K562 (cell line): ENCODE data around the gene NET1. TPM values are rescaled to one million over a fixed set of nuclear protein-coding genes. Genes with fewer than 3 reads are reported as not detected.

ENCODE experiments used
- ADNP ChIP-seq: fragments of 200-800 bp; sonication (Bioruptor generic); IDR thresholded peaks from 2 replicates; pipeline ENCODE4 v1.6.1; 2016; ENCODE audit warnings: missing genetic modification characterization, missing compliant biosample characterization
- ATF1 ChIP-seq, 2 experiments: fragments of 450-650 bp in 1 of 2; IDR thresholded peaks; 2 replicates each; pipeline ENCODE4 v1.6.1; 2016; ENCODE audit warnings: missing compliant biosample characterization in 1 of 2, missing genetic modification characterization in 1 of 2
- CBFA2T3 ChIP-seq: fragments of 450-650 bp; IDR thresholded peaks from 2 replicates; pipeline ENCODE4 v1.6.1; 2017
- DIDO1 ChIP-seq: fragments of 450-650 bp; IDR thresholded peaks from 2 replicates; pipeline ENCODE4 v1.6.1; 2016; ENCODE audit warnings: low read depth, missing biosample characterization, missing genetic modification characterization
- E2F1 ChIP-seq: sonication (generic); formaldehyde crosslinking; IDR thresholded peaks from 2 replicates; pipeline ENCODE4 v1.8.1; 2023; ENCODE audit warnings: mild to moderate bottlenecking, missing genetic modification reagents, moderate library complexity
- E2F5 ChIP-seq: sonication (generic); formaldehyde crosslinking; IDR thresholded peaks from 2 replicates; pipeline ENCODE4 v1.8.0; 2022; ENCODE audit warnings: mild to moderate bottlenecking, missing genetic modification reagents
- FIP1L1 ChIP-seq: fragments of 200-400 bp; formaldehyde crosslinking; IDR thresholded peaks from 2 replicates; pipeline ENCODE4 v1.6.1; 2018; ENCODE audit warnings: mild to moderate bottlenecking, low read depth, low read length; ENCODE audit not compliant: poor library complexity, severe bottlenecking
- FOXK2 ChIP-seq, 2 experiments: fragments of 450-650 bp; IDR thresholded peaks in 1 of 2; conservative IDR thresholded peaks in 1 of 2; 2 replicates each; pipeline ENCODE4 v1.6.1; 2016; ENCODE audit warnings: low read depth in 2 of 2, mild to moderate bottlenecking in 1 of 2
- GATAD2B ChIP-seq: fragments of 450-650 bp; IDR thresholded peaks from 2 replicates; pipeline ENCODE4 v1.6.1; 2017; ENCODE audit warnings: mild to moderate bottlenecking, borderline replicate concordance
- GTF2B ChIP-seq: IDR thresholded peaks from 2 replicates; pipeline ENCODE4 v1.6.1; 2011; ENCODE audit not compliant: insufficient read length; ENCODE audit errors: extremely low read depth
- LARP7 ChIP-seq: fragments of 450-650 bp; IDR thresholded peaks from 2 replicates; pipeline ENCODE4 v1.6.1; 2016
- NR3C1 ChIP-seq: sonication (generic); formaldehyde crosslinking; IDR thresholded peaks from 2 replicates; pipeline ENCODE4 v1.8.1; 2022; ENCODE audit warnings: missing genetic modification reagents
- PML ChIP-seq: IDR thresholded peaks from 2 replicates; pipeline ENCODE4 v1.6.1; 2012; ENCODE audit warnings: low read length, inconsistent platforms
- PTRF ChIP-seq: fragments of 450-650 bp; IDR thresholded peaks from 2 replicates; pipeline ENCODE4 v1.6.1; 2016; ENCODE audit warnings: mild to moderate bottlenecking, missing genetic modification characterization, missing compliant biosample characterization
- RBM25 ChIP-seq: fragments of 200-400 bp; formaldehyde crosslinking; IDR thresholded peaks from 2 replicates; pipeline ENCODE4 v1.6.1; 2018; ENCODE audit warnings: low read length, low read depth, moderate library complexity; ENCODE audit not compliant: severe bottlenecking
- SFPQ ChIP-seq: fragments of 200-400 bp; formaldehyde crosslinking; IDR thresholded peaks from 2 replicates; pipeline ENCODE4 v1.6.1; 2017; ENCODE audit warnings: mild to moderate bottlenecking, low read depth, low read length, moderate library complexity
- SP1 ChIP-seq: sonication (generic); formaldehyde crosslinking; IDR thresholded peaks from 2 replicates; pipeline ENCODE4 v1.8.1; 2022; ENCODE audit warnings: mild to moderate bottlenecking, missing genetic modification reagents
- TCF7L2 ChIP-seq: fragments of 150-350 bp; IDR thresholded peaks from 2 replicates; pipeline ENCODE4 v1.6.1; 2016; ENCODE audit warnings: low read depth, mild to moderate bottlenecking, low read length, moderate library complexity
- ZBTB33 ChIP-seq: sonication (generic); formaldehyde crosslinking; IDR thresholded peaks from 2 replicates; pipeline ENCODE4 v1.8.1; 2023; ENCODE audit warnings: mild to moderate bottlenecking, missing genetic modification reagents
- ZC3H8 ChIP-seq: fragments of 450-650 bp; IDR thresholded peaks from 2 replicates; pipeline ENCODE4 v1.6.1; 2017
- ZFP1 ChIP-seq: fragments of 450-650 bp; formaldehyde crosslinking; IDR thresholded peaks from 2 replicates; pipeline ENCODE4 v1.4.0; 2020; ENCODE audit warnings: mild to moderate bottlenecking, mixed read lengths
- ZFPM2 ChIP-seq: fragments of 250-450 bp; sonication (Bioruptor Pico); IDR thresholded peaks from 2 replicates; pipeline ENCODE4 v1.5.1; 2022; ENCODE audit warnings: mild to moderate bottlenecking
- ZNF253 ChIP-seq: fragments of 250-450 bp; sonication (Bioruptor Pico); conservative IDR thresholded peaks from 2 replicates; pipeline ENCODE4 v1.6.1; 2021; ENCODE audit warnings: mild to moderate bottlenecking
- ZNF57 ChIP-seq: fragments of 450-650 bp; formaldehyde crosslinking; IDR thresholded peaks from 2 replicates; pipeline ENCODE4 v1.4.0; 2020; ENCODE audit warnings: mild to moderate bottlenecking, moderate library complexity
- polyA plus RNA-seq, 8 experiments: library from polyadenylated mRNA; depleted of rRNA in 4 of 8; stranded (reverse) in 5 of 8; unstranded in 3 of 8; fragments of >200 nt; fragmentation: Nextera tagmentation in 2 of 8; fragmentation: Illumina TruSeq in 1 of 8; extraction: Ambion mirVana in 2 of 8; extraction: Trizol in 1 of 8; gene quantifications; 2 replicates each; pipeline versions ENCODE4 v1.2.1 to v1.2.3, GENCODE V29; 2011 to 2014; ENCODE audit warnings: inconsistent platforms in 1 of 8, missing spikeins in 1 of 8
- total RNA-seq, 7 experiments: library from RNA; depleted of rRNA in 6 of 7; stranded (reverse); fragments of >200 nt in 6 of 7; fragmentation: Illumina TruSeq in 2 of 7; extraction: Trizol in 2 of 7; gene quantifications; 2 replicates each; pipeline versions ENCODE4 v1.2.1 to v1.2.3, GENCODE V29; 2011 to 2021; ENCODE audit warnings: low replicate concordance in 1 of 7

The NET1 gene
- total and polyA plus RNA-seq, 9 of the 15 experiments (the other 6 are each of a cell fraction or from before 2014, with no cell fraction given), result 47.4 to 258 (median 106) TPM

- TF ChIP-seq RBM25 (no peak), GTF2B (peak; percentile 41), ZFP1 (no peak), ZNF253 (no peak), FOXK2 (conservative IDR thresholded peaks at IDR 0.05 in 1 of 2, IDR thresholded peaks at IDR 0.05 in 1 of 2; ENCODE audit: low read depth in 2 of 2) (peak; percentile 71 to 84), SP1 (peak; percentile 90), ZNF57 (CRISPR knock-in tag) (no peak), E2F1 (CRISPR knock-in tag) (peak; percentile 70), TCF7L2 (no peak), FIP1L1 (peak; percentile 43), ZBTB33 (CRISPR knock-in tag) (peak; percentile 62), CBFA2T3 (no peak), ADNP (no peak), LARP7 (peak; percentile 82; the same call in 1 of the 2 replicates), ATF1 (CRISPR knock-in tag; IDR thresholded peaks at IDR 0.05) (no peak), ATF1 (tag; IDR thresholded peaks at IDR 0.05) (peak; percentile 38; the same call in 1 of the 2 replicates), ZC3H8 (no peak), E2F5 (no peak), NR3C1 (CRISPR knock-in tag) (no peak), DIDO1 (tag) (no peak), PML (peak; percentile 88), PTRF (no peak), GATAD2B (peak; percentile 56; the same call in 1 of the 2 replicates), SFPQ (no peak), ZFPM2 (CRISPR knock-in tag) (no peak)
Measured at GRCh38 chr10:5446390-5446926, 34.1 kb downstream of the NET1 start (continued).
